Measurements from ENCODE around the gene NISCH. TPM values are rescaled to one million over a fixed set of nuclear protein-coding genes. Genes with fewer than 3 reads are reported as not detected.

Gene NISCH
- total RNA-seq, 2 donors from 2014 or later, result 95.9 to 124 TPM

DNA sequence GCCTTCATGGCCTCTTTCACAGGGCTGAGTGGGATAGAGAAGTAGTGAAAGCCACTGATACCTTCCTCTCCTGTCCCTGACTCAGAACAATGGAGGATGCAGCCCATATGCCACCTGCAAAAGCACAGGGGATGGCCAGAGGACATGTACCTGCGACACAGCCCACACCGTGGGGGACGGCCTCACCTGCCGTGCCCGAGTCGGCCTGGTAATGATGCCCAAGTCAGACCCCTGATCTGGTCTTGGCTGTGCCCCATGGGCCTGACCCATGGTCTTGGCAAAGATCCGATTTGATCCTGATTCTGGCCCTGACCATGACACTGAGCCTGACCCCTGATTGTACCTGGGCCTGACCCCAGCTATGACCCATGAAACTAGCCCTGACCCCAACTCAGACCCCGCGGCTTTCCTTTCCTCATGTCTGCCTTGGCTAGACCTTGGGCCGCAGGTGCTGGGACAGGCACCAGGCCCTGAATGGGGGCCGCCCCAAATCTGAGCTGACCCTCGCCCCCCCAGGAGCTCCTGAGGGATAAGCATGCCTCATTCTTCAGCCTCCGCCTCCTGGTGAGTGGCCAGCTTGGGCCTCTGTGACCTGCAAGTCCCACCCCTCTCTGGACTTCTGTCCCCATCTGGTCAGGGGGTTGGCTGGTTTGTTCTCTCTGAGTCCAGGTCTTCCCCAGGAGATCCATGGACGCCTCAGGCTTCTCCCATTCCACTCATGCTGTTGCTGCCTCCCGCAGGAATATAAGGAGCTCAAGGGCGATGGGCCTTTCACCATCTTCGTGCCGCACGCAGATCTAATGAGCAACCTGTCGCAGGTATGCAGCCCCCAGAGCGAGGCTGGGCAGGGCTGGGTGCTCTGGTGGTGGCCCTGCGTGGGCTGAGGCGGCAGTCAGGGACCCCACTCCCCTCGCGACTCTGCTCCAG lies 62.7 kb downstream of the NISCH start:
- no peaks in the 10 kb centered on the region for H3K36me3 ChIP-seq
- no peaks in the 10 kb centered on the region for H3K27me3 ChIP-seq (replicated peaks; ENCODE audit: insufficient read depth)
- TF ChIP-seq, protein P1, sequence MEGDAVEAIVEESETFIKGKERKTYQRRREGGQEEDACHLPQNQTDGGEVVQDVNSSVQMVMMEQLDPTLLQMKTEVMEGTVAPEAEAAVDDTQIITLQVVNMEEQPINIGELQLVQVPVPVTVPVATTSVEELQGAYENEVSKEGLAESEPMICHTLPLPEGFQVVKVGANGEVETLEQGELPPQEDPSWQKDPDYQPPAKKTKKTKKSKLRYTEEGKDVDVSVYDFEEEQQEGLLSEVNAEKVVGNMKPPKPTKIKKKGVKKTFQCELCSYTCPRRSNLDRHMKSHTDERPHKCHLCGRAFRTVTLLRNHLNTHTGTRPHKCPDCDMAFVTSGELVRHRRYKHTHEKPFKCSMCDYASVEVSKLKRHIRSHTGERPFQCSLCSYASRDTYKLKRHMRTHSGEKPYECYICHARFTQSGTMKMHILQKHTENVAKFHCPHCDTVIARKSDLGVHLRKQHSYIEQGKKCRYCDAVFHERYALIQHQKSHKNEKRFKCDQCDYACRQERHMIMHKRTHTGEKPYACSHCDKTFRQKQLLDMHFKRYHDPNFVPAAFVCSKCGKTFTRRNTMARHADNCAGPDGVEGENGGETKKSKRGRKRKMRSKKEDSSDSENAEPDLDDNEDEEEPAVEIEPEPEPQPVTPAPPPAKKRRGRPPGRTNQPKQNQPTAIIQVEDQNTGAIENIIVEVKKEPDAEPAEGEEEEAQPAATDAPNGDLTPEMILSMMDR (IDR thresholded peaks at IDR 0.05), result no peak
- ATAC-seq (ENCODE audit: insufficient number of reproducible peaks, low FRiP score, low read depth), result no peak
- no peaks in the 10 kb centered on the region for H3K9me3 ChIP-seq
- no peaks in the 10 kb centered on the region for H3K4me1 ChIP-seq (ENCODE audit: control insufficient read depth in 1 of 2, low read depth in 2 of 2)
- no peak overlapping the region for H3K27ac ChIP-seq
- H3K4me3 ChIP-seq, result no peak overlapping the region
- DNase-seq (ENCODE audit: low spot score), result no peak

DNA sequence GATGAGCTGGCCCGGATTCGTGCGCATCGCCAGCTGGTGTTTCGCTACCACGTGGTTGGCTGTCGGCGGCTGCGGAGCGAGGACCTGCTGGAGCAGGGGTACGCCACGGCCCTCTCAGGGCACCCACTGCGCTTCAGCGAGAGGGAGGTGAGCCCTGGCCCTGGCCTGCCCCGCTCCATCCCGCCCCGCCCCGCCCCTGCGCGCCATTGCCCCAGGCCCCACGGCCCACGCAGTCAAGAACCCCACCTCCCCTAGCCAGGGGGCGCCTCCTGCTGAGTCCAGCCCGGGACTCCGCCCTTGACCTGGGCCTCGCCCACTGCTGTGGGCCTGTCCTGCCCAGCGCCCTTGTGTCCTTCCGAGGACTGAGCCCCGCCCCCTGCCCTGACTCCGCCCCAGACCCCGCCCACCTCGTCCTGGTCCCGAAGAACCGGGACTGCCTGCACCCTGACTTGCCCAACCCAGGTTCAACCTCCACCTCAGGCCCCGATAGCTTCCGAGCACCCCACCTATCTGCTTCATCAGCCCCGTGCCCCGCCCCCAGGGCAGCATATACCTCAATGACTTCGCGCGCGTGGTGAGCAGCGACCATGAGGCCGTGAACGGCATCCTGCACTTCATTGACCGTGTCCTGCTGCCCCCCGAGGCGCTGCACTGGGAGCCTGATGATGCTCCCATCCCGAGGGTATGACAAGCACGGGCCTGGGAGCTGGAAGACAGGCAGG lies 63.5 kb downstream of the NISCH start:
- ATAC-seq (ENCODE audit: insufficient number of reproducible peaks, low FRiP score, low read depth) (no peak), DNase-seq (ENCODE audit: low spot score) (no peak)
- H3K4me3 ChIP-seq, result peak overlapping the region; percentile 19
- H3K27me3 ChIP-seq (replicated peaks; ENCODE audit: insufficient read depth), result no peaks in the 10 kb centered on the region
- no peaks in the 10 kb centered on the region for H3K9me3 ChIP-seq
- TF ChIP-seq, protein P1 (IDR thresholded peaks at IDR 0.05), result no peak
- H3K27ac ChIP-seq, result no peak overlapping the region
- H3K36me3 ChIP-seq, result no peaks in the 10 kb centered on the region
- no peaks in the 10 kb centered on the region for H3K4me1 ChIP-seq (ENCODE audit: control insufficient read depth in 1 of 2, low read depth in 2 of 2)

DNA sequence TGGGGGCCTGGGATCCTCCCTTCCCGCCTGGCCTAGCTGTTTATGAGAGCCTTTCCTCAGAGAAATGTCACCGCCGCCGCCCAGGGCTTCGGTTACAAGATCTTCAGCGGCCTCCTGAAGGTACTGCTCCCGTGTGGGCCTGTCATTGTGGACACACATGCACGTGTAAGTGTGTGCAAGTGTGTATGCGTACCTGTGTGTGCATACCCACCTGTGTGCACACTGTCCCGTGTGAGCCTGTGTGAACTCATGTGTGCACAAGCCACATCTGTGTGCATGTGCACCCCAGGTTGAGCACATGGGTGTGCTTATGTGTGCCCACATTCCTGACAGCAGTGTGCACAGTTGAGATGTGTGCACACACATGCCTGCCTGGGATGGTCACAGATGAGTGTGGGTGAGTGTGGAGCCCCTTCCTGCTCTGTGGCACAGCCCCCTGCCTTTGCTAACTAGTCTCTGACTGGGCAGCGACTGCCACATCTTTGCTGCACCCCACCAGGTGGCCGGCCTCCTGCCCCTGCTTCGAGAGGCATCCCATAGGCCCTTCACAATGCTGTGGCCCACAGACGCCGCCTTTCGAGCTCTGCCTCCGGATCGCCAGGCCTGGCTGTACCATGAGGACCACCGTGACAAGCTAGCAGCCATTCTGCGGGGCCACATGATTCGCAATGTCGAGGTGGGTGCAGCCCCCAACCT lies 64.2 kb downstream of the NISCH start:
- ATAC-seq (ENCODE audit: insufficient number of reproducible peaks, low FRiP score, low read depth) (no peak), DNase-seq (ENCODE audit: low spot score) (no peak)
- Histone ChIP-seq H3K9me3 (no peaks in the 10 kb centered on the region), H3K36me3 (no peaks in the 10 kb centered on the region), H3K27ac (no peak overlapping the region), H3K4me3 (no peak overlapping the region), H3K27me3 (replicated peaks; ENCODE audit: insufficient read depth) (no peaks in the 10 kb centered on the region), H3K4me1 (ENCODE audit: control insufficient read depth in 1 of 2, low read depth in 2 of 2) (peaks cover 0 to 3% of the 10 kb centered on the region in 2 donors)
- TF ChIP-seq, protein P1 (IDR thresholded peaks at IDR 0.05), result no peak

DNA sequence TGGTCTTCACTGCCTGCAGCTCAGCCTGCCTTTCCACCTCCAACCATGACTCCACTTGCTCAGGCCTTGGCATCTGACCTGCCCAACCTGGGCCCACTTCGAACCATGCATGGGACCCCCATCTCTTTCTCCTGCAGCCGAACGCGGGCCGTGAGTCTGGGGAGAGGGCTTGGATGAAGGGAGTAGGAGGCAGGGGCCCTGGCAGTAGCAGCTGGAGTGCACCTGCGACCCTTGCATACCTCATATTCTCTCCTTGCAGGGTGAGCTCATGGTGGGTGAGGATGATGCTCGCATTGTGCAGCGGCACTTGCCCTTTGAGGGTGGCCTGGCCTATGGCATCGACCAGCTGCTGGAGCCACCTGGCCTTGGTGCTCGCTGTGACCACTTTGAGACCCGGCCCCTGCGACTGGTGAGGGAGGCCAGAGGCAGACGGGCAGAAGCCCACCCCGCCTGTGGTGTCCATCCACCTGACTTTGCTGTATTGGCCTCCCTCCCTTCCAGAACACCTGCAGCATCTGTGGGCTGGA lies 64.8 kb downstream of the NISCH start:
- peaks cover under 1 to 9% of the 10 kb centered on the region in 2 donors for H3K4me1 ChIP-seq (ENCODE audit: control insufficient read depth in 1 of 2, low read depth in 2 of 2)
- ATAC-seq (ENCODE audit: insufficient number of reproducible peaks, low FRiP score, low read depth) (no peak), DNase-seq (ENCODE audit: low spot score) (no peak)
- TF ChIP-seq, protein P1 (IDR thresholded peaks at IDR 0.05), result no peak
- no peaks in the 10 kb centered on the region for H3K9me3 ChIP-seq
- H3K27me3 ChIP-seq (replicated peaks; ENCODE audit: insufficient read depth), result no peaks in the 10 kb centered on the region
- H3K36me3 ChIP-seq, result no peaks in the 10 kb centered on the region
- no peak overlapping the region for H3K27ac ChIP-seq
- H3K4me3 ChIP-seq, result no peak overlapping the region
